Choroid plexus epithelial cell (primary cell): ENCODE data around the gene SHROOM2.
A peak's percentile ranks its signal among the peaks of the same experiment; 100 is the strongest.
"Not testable (repeated sequence)": the region's sequence is repeated elsewhere in the genome, so short reads cannot be mapped to it uniquely, and the experiment has no call there.

ENCODE experiments used
- DNase-seq: peaks from one replicate; pipeline ENCODE4 v3.0.0-alpha.2; 2010; ENCODE audit warnings: low read depth
- H3K4me3 ChIP-seq: 2 replicates; pipeline ENCODE4 v1.5.1; 2011; ENCODE audit warnings: low read depth, mild to moderate bottlenecking, control low read depth, low read length, moderate library complexity
- CTCF ChIP-seq: conservative IDR thresholded peaks from 2 replicates; pipeline ENCODE4 v1.5.1; 2011; ENCODE audit warnings: low read depth, mild to moderate bottlenecking, control low read depth, inconsistent platforms, low read length, moderate library complexity

The SHROOM2 gene

DNA sequence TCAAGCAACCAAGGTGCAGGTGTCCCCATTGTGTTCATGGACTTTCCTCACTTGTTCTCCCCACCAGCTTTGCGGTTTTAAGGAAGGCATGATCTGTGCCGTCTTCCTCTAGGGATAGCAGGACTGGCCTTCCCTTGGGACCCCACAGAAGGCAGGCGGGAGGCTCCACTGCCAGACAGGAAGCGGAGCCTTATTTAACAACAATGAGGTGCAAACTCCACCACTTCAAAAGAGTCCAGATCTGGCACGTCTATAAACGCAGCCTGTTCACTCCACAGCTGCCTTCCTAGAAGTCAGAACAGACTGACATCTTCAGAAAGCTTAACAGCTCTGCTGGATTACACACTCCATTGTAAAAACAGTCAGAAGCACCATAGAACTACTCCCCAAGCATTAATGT is 18.9 kb upstream of the SHROOM2 start:
- H3K4me3 ChIP-seq, result no peak overlapping the region
- TF ChIP-seq CTCF, result no peak
- DNase-seq, result no peak

GRCh38 chrX:9768321-9768839 is 17.8 kb upstream of the SHROOM2 start:
- not testable (repeated sequence) for H3K4me3 ChIP-seq, DNase-seq

DNA sequence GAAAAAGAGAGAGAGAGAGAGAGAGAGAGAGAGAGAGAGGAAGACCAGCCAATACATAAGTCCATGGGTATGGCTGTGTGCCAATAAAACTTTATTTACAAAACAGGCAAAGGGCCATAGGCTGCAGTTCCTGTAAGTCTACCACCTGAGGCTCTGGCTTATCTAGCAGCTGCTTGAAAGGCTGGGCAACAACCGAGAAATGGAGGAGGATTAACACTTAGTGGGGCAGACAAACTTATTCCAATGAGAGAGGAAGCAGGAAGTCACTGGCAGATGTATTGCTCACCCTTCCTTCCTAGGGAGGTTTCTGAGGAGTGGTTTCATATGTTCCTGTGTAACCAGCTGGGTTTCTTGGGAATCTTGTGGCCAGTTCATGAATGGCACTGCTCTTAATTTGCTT is 15.9 kb upstream of the SHROOM2 start:
- no peak for DNase-seq
- H3K4me3 ChIP-seq, result no peak overlapping the region
- no peak for TF ChIP-seq CTCF

DNA sequence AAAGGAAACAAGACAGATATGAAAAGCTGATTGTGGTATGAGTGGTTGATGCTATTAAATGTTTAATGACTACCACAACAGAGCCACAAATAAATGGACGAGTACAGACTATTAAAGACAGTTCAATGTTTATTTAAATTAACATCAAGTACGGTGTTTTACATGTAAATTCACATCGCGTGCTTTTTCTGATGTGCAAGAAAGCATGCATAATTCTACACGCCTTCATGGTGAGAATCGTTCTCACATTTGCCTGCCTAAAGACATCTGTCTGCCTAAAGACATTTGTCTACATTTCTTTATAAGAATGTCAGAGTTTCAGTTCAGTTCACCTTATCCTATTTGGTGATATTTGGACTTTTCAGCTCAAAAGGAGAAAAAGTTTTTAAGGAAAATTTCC is 13.3 kb upstream of the SHROOM2 start:
- TF ChIP-seq CTCF, result no peak
- DNase-seq, result no peak
- H3K4me3 ChIP-seq, result no peak overlapping the region

DNA sequence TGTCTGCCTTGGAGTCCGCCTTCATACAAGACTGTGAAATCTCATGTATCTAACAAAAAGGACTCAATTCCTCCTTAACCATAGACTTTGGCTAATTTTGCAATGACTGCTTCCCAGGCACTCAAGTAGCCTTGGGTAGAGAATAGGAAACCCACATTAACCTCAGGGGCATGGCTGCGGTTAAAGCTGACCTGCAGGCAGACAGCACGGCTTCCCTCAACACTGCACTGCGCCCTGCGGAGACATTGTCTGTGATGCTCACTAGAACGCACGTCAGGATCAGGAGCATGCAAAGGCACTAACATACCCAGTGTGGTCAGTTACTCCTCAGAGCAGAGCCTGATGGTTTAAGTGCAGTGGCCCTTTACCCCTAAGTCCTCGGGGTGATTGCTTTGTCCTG is 10.3 kb upstream of the SHROOM2 start:
- TF ChIP-seq CTCF, result no peak
- DNase-seq, result peak; percentile 59
- no peak overlapping the region for H3K4me3 ChIP-seq

- H3K4me3 ChIP-seq, result no peak overlapping the region
- TF ChIP-seq CTCF, result no peak
- no peak for DNase-seq
These were observed 4.3 kb upstream of the SHROOM2 start for GRCh38 chrX:9781941-9782340.

- no peak for DNase-seq
- no peak for TF ChIP-seq CTCF
- no peak overlapping the region for H3K4me3 ChIP-seq
These were observed 1.9 kb upstream of the SHROOM2 start for GRCh38 chrX:9784332-9784731.
